CD4-positive, alpha-beta T cell (primary cell): ENCODE results near the gene TLCD3B. TPM values are rescaled to one million over a fixed set of nuclear protein-coding genes. Genes with fewer than 3 reads are reported as not detected.
"Not testable (repeated sequence)": the region's sequence is repeated elsewhere in the genome, so short reads cannot be mapped to it uniquely, and the experiment has no call there.

Experiments
- ATAC-seq: fragments of 200-7000 bp; cut with Tn5 transposase; one replicate; pipeline ENCODE4 v1.10.0; 2022; ENCODE audit warnings: mild to moderate bottlenecking; ENCODE audit not compliant: poor library complexity
- CTCF ChIA-PET: fragments of 350-600 bp; sonication (Branson Sonifier 250); formaldehyde crosslinking; loops from one replicate; lab custom pipeline; 2021; ENCODE audit warnings: antibody characterized with exemption, inconsistent platforms; lab: Charles Lee
- POLR2A ChIA-PET: fragments of 350-600 bp; sonication (Branson Sonifier 250); formaldehyde crosslinking; loops from one replicate; lab custom pipeline; 2021; ENCODE audit warnings: antibody characterized with exemption, inconsistent platforms; lab: Charles Lee
- DNase-seq, 14 experiments: peaks; one replicate each; pipeline ENCODE4 v3.0.0-alpha.2; 2013 to 2020; ENCODE audit warnings: mixed read lengths in 2 of 14
- H3K27ac ChIP-seq, 2 donors: one replicate each; pipeline versions ENCODE4 v1.5.1 to v1.7.0; 2013; ENCODE audit warnings: low read length in 2 of 2, low read depth in 1 of 2, mild to moderate bottlenecking in 1 of 2
- H3K27me3 ChIP-seq, 2 experiments: 1 replicate in 1 of 2; 2 replicates in 1 of 2; pipeline versions ENCODE4 v1.6.1 to v1.7.0; 2013; ENCODE audit warnings: low read length in 2 of 2, control low read depth in 1 of 2, mild to moderate bottlenecking in 1 of 2, moderate library complexity in 1 of 2; ENCODE audit not compliant: insufficient read depth in 2 of 2, control insufficient read depth in 1 of 2
- H3K36me3 ChIP-seq: one replicate; pipeline ENCODE4 v1.6.1; 2013; ENCODE audit warnings: low read length, control low read depth; ENCODE audit not compliant: insufficient read depth
- H3K4me1 ChIP-seq: one replicate; pipeline ENCODE4 v1.6.1; 2013; ENCODE audit warnings: low read length, control low read depth; ENCODE audit not compliant: insufficient read depth
- H3K4me3 ChIP-seq: one replicate; pipeline ENCODE4 v1.5.1; 2013; ENCODE audit warnings: mild to moderate bottlenecking, low read length, moderate library complexity
- H3K9me3 ChIP-seq, 2 experiments: 1 replicate in 1 of 2; 2 replicates in 1 of 2; pipeline versions ENCODE4 v1.6.1 to v1.7.0; 2013; ENCODE audit warnings: low read length in 2 of 2, mild to moderate bottlenecking in 2 of 2, control low read depth in 1 of 2, moderate library complexity in 1 of 2; ENCODE audit not compliant: control insufficient read depth in 1 of 2, insufficient read depth in 1 of 2
- H3K27ac Mint-ChIP-seq: one replicate; pipeline ENCODE4 v1.8.0; 2020; ENCODE audit warnings: mixed read lengths
- H3K27me3 Mint-ChIP-seq: one replicate; pipeline ENCODE4 v1.8.0; 2021; ENCODE audit warnings: mixed read lengths
- H3K36me3 Mint-ChIP-seq: one replicate; pipeline ENCODE4 v1.8.0; 2021; ENCODE audit warnings: low read depth, mixed read lengths
- H3K4me1 Mint-ChIP-seq: one replicate; pipeline ENCODE4 v1.8.0; 2021; ENCODE audit warnings: low read depth, mixed read lengths
- H3K4me3 Mint-ChIP-seq: one replicate; pipeline ENCODE4 v1.8.0; 2020; ENCODE audit warnings: mild to moderate bottlenecking, mixed read lengths
- H3K9me3 Mint-ChIP-seq: one replicate; pipeline ENCODE4 v1.8.0; 2020; ENCODE audit warnings: mixed read lengths
- intact Hi-C, 2 experiments: fragments of 100-400 bp; cut with DNase I in 1 of 2; cut with micrococcal nuclease in 1 of 2; formaldehyde crosslinking; loops; one replicate each; pipeline versions ENCODE4 v1.15.1 to v1.9.0; 2023 to 2025; cut with DNase I, micrococcal nuclease
- total RNA-seq, 174 experiments: library from RNA in 2 of 174; stranded (reverse) in 2 of 174; gene quantifications; one replicate each; pipeline ENCODE4 v1.2.3 and lab custom pipeline; 2021 to 2026
- TF ChIP-seq, protein P1 (sequence below): fragments of 200-600 bp; IDR thresholded peaks from one replicate; pipeline ENCODE4 v1.8.0; 2022; ENCODE audit warnings: antibody characterized with exemption, mild to moderate bottlenecking

Gene TLCD3B
- total RNA-seq, 2 experiments from 2014 or later = not detected

DNA sequence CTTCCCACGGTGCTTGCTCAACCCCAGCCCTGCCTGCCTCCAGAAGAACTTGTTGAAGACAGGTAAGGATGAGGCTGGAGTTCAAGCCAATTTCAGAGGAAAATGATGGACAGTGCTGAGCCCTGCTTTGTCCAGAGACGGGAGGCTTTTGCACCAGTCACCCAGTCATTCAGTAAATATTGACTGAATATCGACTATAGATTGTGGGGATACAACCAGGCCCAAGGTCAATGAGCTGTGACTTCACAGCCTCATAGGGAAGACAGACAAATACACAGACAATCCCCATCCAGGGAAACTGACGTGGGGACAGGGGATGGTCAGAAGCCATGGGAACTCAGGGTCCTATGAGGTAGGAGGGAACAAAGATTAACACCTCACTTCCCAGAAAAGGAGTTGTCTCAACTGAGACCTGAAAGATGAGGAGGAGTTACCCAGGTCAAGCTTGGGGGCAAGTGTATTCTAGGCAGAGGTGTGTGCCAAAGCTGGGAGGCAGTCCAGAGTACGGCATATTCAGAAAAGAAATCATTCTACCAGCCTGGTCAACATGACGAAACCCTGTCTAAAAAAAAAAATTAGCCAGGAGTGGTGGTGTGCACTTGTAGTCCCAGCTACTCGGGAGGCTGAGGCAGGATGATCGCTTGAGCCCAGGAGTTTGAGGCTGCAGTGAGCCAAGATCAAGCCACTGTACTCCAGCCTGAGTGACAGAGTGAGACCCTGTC lies 14.4 kb downstream of the TLCD3B start:
- no peak overlapping the region for H3K27ac Mint-ChIP-seq
- H3K36me3 Mint-ChIP-seq = no peaks in the 10 kb centered on the region
- H3K9me3 Mint-ChIP-seq = no peaks in the 10 kb centered on the region
- Histone ChIP-seq H3K4me1 (peaks cover 15% of the 10 kb centered on the region), H3K27ac (no peak overlapping the region), H3K9me3 (peaks cover 0 to 6% of the 10 kb centered on the region in 2 experiments), H3K27me3 (peaks cover 5 to 6% of the 10 kb centered on the region in 2 experiments), H3K36me3 (no peaks in the 10 kb centered on the region), H3K4me3 (no peak overlapping the region)
- DNase-seq = no peak
- H3K4me3 Mint-ChIP-seq = no peak overlapping the region
- ChIA-PET POLR2A (no interaction called here), CTCF (interaction anchor here (1.1 kb wide), 1 partner anchor 15 kb away, joined by 5 read pairs; no protein-coding TSS in a partner anchor)
- H3K4me1 Mint-ChIP-seq = peaks cover 16% of the 10 kb centered on the region
- TF ChIP-seq, protein P1, sequence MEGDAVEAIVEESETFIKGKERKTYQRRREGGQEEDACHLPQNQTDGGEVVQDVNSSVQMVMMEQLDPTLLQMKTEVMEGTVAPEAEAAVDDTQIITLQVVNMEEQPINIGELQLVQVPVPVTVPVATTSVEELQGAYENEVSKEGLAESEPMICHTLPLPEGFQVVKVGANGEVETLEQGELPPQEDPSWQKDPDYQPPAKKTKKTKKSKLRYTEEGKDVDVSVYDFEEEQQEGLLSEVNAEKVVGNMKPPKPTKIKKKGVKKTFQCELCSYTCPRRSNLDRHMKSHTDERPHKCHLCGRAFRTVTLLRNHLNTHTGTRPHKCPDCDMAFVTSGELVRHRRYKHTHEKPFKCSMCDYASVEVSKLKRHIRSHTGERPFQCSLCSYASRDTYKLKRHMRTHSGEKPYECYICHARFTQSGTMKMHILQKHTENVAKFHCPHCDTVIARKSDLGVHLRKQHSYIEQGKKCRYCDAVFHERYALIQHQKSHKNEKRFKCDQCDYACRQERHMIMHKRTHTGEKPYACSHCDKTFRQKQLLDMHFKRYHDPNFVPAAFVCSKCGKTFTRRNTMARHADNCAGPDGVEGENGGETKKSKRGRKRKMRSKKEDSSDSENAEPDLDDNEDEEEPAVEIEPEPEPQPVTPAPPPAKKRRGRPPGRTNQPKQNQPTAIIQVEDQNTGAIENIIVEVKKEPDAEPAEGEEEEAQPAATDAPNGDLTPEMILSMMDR = no peak
- peaks cover 10% of the 10 kb centered on the region for H3K27me3 Mint-ChIP-seq
- intact Hi-C loops = no loop called here
- no peak for ATAC-seq

DNA sequence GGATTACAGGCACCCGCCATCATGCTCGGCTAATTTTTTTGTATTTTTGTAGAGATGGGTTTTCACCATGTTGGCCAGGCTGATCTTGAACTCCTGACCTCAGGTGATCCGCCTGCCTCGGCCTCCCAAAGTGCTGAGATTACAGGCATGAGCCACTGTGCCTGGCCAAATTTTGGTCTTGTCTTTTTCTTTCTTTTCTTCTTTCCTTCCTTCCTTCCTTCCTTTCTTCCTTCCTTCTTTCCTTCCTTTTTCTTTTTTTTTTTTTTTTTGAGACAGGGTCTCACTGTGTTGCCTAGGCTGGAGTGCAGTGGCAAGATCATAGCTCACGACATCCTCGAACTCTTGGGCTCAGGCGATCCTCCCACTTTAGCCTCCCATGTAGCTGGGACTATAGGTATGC lies 15.6 kb downstream of the TLCD3B start:
- Histone ChIP-seq H3K4me1 (peaks cover 11% of the 10 kb centered on the region), H3K27me3 (peaks cover 10 to 12% of the 10 kb centered on the region in 2 experiments)
- H3K9me3 Mint-ChIP-seq, H3K27ac ChIP-seq, H3K36me3 Mint-ChIP-seq, POLR2A ChIA-PET, H3K4me3 ChIP-seq, H3K4me3 Mint-ChIP-seq, DNase-seq, H3K9me3 ChIP-seq, H3K4me1 Mint-ChIP-seq, intact Hi-C loops, ATAC-seq, H3K27ac Mint-ChIP-seq, H3K36me3 ChIP-seq: not testable (repeated sequence)
- CTCF ChIA-PET = interaction anchor here (1.1 kb wide), 1 partner anchor 10 kb away, joined by 3 read pairs; no protein-coding TSS in a partner anchor
- peaks cover 13% of the 10 kb centered on the region for H3K27me3 Mint-ChIP-seq

DNA sequence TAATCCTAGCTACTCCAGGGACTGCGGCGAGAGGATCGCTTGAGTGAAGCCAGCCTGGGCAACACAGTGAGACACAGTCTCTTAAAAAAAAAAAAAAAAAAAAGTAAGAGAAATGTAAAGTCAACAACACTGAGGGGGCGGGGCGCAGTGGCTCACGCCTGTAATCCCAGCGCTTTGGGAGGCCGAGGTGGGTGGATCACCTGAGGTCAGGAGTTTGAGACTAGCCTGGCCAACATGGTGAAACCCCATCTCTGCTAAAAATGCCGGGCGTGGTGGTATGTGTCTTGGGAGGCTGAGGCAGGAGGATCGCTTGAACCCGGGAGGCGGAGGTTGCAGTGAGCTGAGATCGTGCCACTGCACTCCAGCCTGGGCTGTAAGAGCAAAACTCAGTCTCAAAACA lies 18.5 kb downstream of the TLCD3B start:
- H3K36me3 ChIP-seq, POLR2A ChIA-PET, H3K9me3 Mint-ChIP-seq, H3K27ac Mint-ChIP-seq, H3K27ac ChIP-seq, ATAC-seq, intact Hi-C loops, DNase-seq, H3K4me3 ChIP-seq, H3K36me3 Mint-ChIP-seq: not testable (repeated sequence)
- Mint-ChIP-seq H3K4me3 (peak overlapping the region; percentile 58), H3K4me1 (peaks cover 11% of the 10 kb centered on the region), H3K27me3 (peaks cover 26% of the 10 kb centered on the region)
- peaks cover 19% of the 10 kb centered on the region for H3K4me1 ChIP-seq
- H3K9me3 ChIP-seq = peaks cover 0 to 17% of the 10 kb centered on the region in 2 experiments
- CTCF ChIA-PET = interaction anchor here (1.4 kb wide), 1 partner anchor 205 kb away, joined by 3 read pairs; no protein-coding TSS in a partner anchor
- peaks cover 17 to 20% of the 10 kb centered on the region in 2 experiments for H3K27me3 ChIP-seq

DNA sequence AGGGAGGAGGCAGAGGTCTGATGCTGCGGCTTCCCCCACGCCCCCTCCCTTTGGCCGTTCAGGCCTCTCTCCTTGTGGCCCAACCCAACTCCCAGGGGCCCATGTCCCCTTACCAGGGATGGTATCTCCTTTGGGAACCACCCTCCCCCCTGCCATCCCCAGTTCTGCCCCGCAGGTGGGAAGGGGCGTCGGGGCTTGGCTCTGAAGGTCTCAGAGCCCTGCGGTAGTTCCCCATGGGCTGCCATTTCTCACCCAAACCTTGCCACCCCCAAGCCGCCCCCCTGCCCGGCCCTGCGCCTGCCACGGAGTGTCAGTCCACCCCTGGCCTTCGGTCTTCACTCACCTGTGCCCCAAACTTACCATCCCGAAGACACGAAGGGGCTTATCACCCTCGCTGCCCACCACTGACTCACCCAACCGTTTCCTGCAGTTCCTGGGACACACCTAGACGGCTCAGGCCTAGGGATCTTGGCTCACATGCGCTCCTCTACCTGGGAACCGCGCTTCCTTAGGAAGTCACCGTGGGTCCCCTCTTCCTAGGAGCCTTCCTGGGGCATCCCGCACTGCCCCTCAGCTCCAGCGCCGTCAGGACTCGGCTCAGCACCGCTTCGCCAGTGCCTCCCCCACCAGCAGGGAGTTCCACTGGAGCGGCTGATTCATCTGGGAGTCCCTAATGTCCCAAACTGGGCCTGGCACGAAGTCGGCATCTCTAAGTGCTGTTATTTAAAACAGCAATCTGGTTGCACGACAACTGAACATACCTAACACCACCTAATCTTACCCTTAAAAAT lies 19.2 kb downstream of the TLCD3B start:
- ChIA-PET CTCF (no interaction called here), POLR2A (no interaction called here)
- H3K36me3 Mint-ChIP-seq = no peaks in the 10 kb centered on the region
- H3K4me3 ChIP-seq = peak overlapping the region; percentile 12
- H3K4me1 Mint-ChIP-seq = peaks cover 11% of the 10 kb centered on the region
- peaks cover 26% of the 10 kb centered on the region for H3K27me3 Mint-ChIP-seq
- TF ChIP-seq, protein P1 = no peak
- no peak for ATAC-seq
- H3K27me3 ChIP-seq = peaks cover 19 to 20% of the 10 kb centered on the region in 2 experiments
- H3K4me3 Mint-ChIP-seq = peak overlapping the region; percentile 89
- intact Hi-C loops = no loop called here
- H3K9me3 Mint-ChIP-seq = no peaks in the 10 kb centered on the region
- H3K9me3 ChIP-seq = peaks cover 0 to 17% of the 10 kb centered on the region in 2 experiments
- no peak for DNase-seq
- peaks cover 19% of the 10 kb centered on the region for H3K4me1 ChIP-seq
- H3K36me3 ChIP-seq = no peaks in the 10 kb centered on the region
- H3K27ac ChIP-seq = no peak overlapping the region
- H3K27ac Mint-ChIP-seq = no peak overlapping the region
